ENCODE results near the gene CCDC142.
"Not testable (repeated sequence)": the region's sequence is repeated elsewhere in the genome, so short reads cannot be mapped to it uniquely, and the experiment has no call there.

Gene CCDC142

GRCh38 chr2:74470742-74471141, 12.1 kb downstream of the CCDC142 start:
- not testable (repeated sequence) for DNase-seq

DNA sequence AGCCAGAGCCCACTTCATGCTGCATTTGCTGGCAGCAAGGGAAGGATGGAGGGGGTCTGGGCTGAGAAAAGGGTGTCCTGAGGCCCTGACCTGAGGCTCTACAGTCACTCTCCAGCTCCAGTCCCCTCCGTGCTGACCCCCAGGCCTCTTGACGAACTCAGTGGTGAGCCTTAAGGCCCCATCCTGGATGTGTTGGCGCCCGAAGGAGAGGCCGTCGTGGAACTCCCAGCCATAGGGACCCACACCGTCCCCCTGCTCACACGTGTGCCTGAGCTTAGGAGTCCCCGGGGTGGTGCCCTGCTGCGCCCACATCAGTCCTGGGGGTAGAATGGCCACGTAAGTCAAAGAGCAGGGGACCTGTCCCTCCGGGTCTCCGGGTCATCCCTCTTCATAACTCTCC, 18.4 kb downstream of the CCDC142 start:
- no peak for DNase-seq

DNA sequence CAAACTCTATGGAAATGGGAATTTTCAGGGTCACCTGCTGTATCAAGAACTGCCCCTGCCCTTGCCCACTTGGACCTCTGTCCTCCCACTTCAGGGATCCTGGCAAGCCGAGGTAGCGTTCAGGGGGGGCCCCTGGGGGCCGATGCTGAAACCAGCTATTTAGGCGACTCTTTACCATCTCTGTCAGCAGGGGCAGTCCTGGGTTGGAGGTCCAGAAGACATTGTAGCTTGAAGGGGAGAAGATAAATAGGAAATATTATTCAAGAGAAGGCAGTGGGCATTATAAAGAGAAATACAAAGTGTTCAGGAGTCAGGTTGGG, 20.1 kb downstream of the CCDC142 start:
- no peak for DNase-seq

GRCh38 chr2:74462054-74462785, 20.6 kb downstream of the CCDC142 start:
- DNase-seq = no peak

- no peak for DNase-seq
Observed at GRCh38 chr2:74461187-74462053, 21.4 kb downstream of the CCDC142 start.

GRCh38 chr2:74460187-74460586, 22.6 kb downstream of the CCDC142 start:
- not testable (repeated sequence) for DNase-seq

DNA sequence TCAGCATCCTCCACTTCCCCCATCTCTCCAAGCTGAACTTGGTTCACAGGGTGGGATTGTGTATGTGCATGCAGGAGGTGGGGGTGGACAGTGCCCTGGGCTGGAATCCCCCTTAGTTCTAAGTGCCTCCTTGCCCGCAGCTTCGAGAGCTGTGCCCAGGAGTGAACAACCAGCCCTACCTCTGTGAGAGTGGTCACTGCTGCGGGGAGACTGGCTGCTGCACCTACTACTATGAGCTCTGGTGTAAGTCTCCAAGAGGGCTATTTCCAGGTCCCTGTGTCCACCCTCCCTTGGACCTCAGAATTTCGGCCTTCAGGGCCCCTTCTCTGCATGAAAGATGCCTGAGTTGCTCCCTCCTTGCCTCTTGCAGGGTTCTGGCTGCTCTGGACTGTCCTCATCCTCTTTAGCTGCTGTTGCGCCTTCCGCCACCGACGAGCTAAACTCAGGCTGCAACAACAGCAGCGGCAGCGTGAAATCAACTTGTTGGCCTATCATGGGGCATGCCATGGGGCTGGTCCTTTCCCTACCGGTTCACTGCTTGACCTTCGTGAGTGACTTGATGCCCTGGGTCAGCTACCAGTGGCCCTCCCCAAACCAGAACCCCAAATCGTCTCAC, 23.2 kb downstream of the CCDC142 start:
- DNase-seq = not testable (repeated sequence)

GRCh38 chr2:74458938-74459363, 23.8 kb downstream of the CCDC142 start:
- DNase-seq = no peak

DNA sequence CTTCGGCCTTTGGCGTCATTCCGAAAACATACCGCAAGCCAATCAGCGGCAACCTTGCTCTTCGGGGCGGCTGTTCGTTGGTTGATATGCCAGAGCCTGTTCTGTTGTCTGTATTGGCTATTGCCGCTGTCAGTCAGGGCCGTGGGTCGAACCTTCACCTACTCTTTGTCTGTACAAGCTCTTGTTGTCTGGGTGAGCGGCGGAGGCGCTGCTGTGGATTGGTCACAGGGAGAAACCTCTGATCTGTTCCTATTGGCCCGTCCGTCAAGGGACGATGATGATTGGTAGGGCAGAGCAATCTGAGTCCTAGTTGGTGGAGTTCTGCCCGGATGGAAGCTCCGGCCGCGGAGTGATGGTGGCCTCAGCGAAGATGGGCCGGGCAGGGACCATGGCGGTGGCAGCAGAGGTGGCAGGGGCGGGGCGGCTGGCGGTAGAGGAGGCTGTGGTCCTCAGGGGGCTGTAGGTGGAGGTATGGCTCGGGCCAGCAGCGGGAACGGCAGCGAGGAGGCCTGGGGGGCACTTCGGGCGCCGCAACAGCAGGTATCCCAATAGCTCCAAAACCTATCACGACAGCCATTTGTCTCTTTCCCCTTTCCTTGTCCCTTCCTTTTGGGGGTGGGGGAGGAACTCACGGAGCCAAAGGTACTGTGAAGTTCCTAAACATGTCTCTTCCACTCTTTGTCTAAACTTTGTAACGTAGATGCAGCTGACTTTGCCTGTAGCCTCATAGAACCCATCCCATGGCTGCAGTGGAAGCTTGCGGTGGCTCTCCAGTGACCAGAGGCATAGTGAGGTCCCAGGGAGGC, 24.5 kb downstream of the CCDC142 start, which contains the start of gene WBP1:
WBP1 (plus strand) TSS at position 307 of the 806 bp plus-strand sequence; CDS start at position 472, 165 bp downstream.
- DNase-seq = peak; percentile 100

- no peak for DNase-seq
Observed at GRCh38 chr2:74457549-74458131, 25.2 kb downstream of the CCDC142 start.

GRCh38 chr2:74457129-74457548, 25.7 kb downstream of the CCDC142 start:
- DNase-seq = peak; percentile 34

DNA sequence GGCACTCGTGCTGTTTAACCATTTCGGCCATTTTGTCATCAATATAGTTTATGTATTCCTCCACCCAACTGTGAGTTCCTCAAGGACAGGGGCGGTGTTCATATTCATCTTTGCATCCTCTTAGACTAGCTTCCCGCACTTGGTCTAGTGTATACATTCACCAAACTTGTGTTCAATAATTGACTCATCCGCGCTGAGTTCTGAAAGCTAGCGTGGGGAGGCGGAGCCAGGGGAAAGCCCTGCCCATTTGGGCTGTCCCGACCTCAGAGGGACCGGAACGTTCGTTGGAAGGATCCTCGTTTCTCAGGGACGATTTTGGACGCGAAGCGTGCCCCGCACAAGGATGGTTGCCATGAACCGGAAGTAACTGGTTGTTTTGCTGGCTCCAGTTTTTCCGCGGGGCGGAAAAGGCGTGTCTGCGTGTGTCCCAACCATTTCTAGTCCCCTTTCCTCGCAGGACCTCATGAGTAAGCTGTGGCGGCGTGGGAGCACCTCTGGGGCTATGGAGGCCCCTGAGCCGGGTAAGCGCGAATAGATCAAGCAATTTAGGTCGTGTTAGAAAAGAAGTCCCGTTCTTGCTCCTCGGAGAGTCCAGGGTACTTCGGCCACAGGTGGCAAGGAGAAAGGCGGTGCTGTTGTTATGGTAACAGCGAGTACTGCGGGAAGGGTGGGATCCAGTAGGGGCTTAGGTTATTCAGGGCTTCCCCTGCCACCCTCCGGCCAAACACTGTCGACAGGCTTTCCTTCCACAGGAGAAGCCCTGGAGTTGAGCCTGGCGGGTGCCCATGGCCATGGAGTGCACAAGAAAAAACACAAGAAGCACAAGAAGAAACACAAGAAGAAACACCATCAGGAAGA, 27.9 kb downstream of the CCDC142 start, which contains the start of gene INO80B:
INO80B (plus strand) TSS at position 434 of the 858 bp plus-strand sequence; CDS start at position 464, 30 bp downstream.
- DNase-seq = peak; percentile 92

GRCh38 chr2:74450570-74451190, 32.1 kb downstream of the CCDC142 start:
- no peak for DNase-seq

DNA sequence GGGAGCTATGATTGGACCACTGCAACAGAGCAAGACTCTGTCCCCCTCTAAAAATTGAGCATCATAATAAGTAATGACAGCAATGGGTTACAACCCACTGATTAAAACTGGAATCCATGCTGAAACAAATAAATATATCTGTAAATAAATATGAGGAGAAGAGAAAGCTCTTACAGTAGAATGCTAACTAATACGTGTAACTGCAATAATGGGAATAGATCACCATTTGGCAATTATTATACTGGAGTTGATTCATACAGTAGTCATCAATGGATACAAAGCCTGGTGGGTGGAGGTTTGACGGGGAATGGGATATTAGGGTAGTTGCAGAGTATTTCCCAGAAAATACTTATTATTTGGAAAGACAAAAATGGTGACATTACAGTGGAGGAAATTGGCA, 34.0 kb downstream of the CCDC142 start:
- DNase-seq = no peak

- DNase-seq = no peak
Observed at GRCh38 chr2:74447230-74447999, 35.4 kb downstream of the CCDC142 start.

GRCh38 chr2:74444498-74445318, 38.1 kb downstream of the CCDC142 start:
- no peak for DNase-seq

GRCh38 chr2:74442483-74443297, 40.1 kb downstream of the CCDC142 start:
- not testable (repeated sequence) for DNase-seq

Measured in DMS 273 treated with DMSO at 0.1 percent for 48 hours (cell line).